ENCODE results near the gene GLE1.

GLE1 gene

DNA sequence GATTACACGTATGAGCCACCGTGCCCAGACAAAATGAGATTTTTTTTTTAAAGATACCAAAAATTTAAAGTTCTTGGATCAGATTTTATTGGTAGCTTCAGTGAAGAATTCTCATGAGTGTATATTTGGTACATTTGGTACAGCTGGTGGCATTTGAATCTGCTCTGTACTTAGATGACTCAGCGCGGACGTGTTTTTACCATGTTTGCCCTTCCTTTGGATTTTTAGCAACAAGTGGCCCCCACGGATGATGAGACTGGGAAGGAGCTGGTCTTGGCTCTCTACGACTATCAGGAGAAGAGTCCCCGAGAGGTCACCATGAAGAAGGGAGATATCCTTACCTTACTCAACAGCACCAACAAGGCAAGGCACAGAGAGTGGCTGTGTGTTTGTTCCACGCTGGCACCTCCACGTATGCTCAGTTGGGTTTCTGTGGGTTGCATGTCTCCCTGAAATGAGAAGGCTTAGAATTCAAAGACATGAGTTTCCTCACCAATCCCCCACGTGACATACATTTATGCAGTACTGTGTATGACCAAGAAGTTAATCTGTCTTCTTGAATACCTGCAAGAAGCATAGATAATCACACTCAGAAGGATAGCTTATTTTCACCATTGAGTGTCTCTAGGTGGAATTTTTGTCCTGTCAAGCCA, 84.2 kb downstream of the GLE1 start:
- DNase-seq = no peak
- Mint-ChIP-seq H3K4me1 (peaks cover 28% of the 10 kb centered on the region), H3K27me3 (no peaks in the 10 kb centered on the region), H3K4me3 (no peak overlapping the region), H3K9me3 (no peaks in the 10 kb centered on the region), H3K27ac (peak overlapping the region; percentile 46 to 54)
- ATAC-seq = no peak
